ENCODE data around the gene CERT1. TPM values are rescaled to one million over a fixed set of nuclear protein-coding genes. Genes with fewer than 3 reads are reported as not detected.

CERT1 gene
- polyA plus RNA-seq, 2 of the 4 experiments (the other 2 are of a cell fraction) = 19.5 to 22.5 TPM

- Histone ChIP-seq H3K4me1 (no peaks in the 10 kb centered on the region), H3K9me3 (peaks cover 26% of the 10 kb centered on the region), H3K4me2 (no peak overlapping the region), H3K27ac (no peak overlapping the region), H3K4me3 (no peak overlapping the region)
- ChIA-PET POLR2A (no interaction called here), CTCF (no interaction called here)
- ATAC-seq = no peak
- peak; percentile 13 for FAIRE-seq
- DNase-seq (ENCODE audit: low read depth in 1 of 2, low spot score in 1 of 2) = no peak
- 75% methylated on average over 2 of the region's 2 CpGs for WGBS (ENCODE audit: missing lambda C conversion rate)
- no peak for TF ChIP-seq HOXB13 (CRISPR knock-in tag; IDR thresholded peaks at IDR 0.05; ENCODE audit: low read depth)
- peak; percentile 86; the same call in 1 of the 2 replicates for TF ChIP-seq KDM1A (IDR thresholded peaks at IDR 0.05; ENCODE audit: low read depth)
Observed at GRCh38 chr5:75441560-75441959, 69.9 kb downstream of the CERT1 start.

DNA sequence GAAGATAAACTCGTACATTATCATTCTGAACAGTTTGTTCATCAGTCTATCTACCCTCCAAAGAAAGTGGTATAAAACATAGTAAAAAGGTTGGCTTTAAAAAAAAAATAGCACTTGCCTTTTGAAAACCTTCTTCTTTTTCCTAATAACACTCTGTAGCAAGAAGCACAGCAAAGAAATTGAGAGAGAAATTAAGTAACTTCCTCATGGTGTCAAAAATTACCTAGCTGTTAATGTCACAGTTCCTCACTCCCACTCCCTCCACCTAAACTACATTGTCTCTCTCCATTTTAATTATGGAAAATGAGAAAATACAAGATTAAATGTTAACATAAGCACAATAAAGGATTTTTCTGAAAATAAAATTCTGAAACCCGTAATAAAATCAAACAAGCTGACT is 72.2 kb downstream of the CERT1 start:
- DNase-seq (ENCODE audit: low read depth in 1 of 2, low spot score in 1 of 2) = no peak
- Histone ChIP-seq H3K27ac (no peak overlapping the region), H3K9me3 (peaks cover 13% of the 10 kb centered on the region; the same call in 2 of the 3 replicates), H3K4me1 (no peaks in the 10 kb centered on the region), H3K4me3 (no peak overlapping the region), H3K4me2 (no peak overlapping the region)
- no peak for FAIRE-seq
- 87% methylated on average over 2 of the region's 2 CpGs for WGBS (ENCODE audit: missing lambda C conversion rate)
- ChIA-PET POLR2A (no interaction called here), CTCF (interaction anchor here (0.6 kb wide), 1 partner anchor 117 kb away, joined by 4 read pairs; no protein-coding TSS in a partner anchor)
- ATAC-seq = no peak
- TF ChIP-seq CHD2 (IDR thresholded peaks at IDR 0.05; ENCODE audit: low read length, partially characterized antibody) (no peak), TFCP2L1 (CRISPR knock-in tag; IDR thresholded peaks at IDR 0.05) (no peak), HOXB13 (CRISPR knock-in tag; IDR thresholded peaks at IDR 0.05; ENCODE audit: low read depth) (no peak), HOXA7 (CRISPR knock-in tag; IDR thresholded peaks at IDR 0.05) (no peak), MYC (IDR thresholded peaks at IDR 0.05; ENCODE audit: borderline replicate concordance, low read length) (no peak), ZSCAN20 (CRISPR knock-in tag; IDR thresholded peaks at IDR 0.05) (no peak), POLR2A (IDR thresholded peaks at IDR 0.05; ENCODE audit: low read length) (no peak), CTCF (IDR thresholded peaks at IDR 0.05) (no peak), NFE2L2 (conservative IDR thresholded peaks at IDR 0.05; ENCODE audit: low read length) (no peak), JUNB (IDR thresholded peaks at IDR 0.05) (no peak), BHLHE40 (IDR thresholded peaks at IDR 0.05; ENCODE audit: low read depth, low read length) (no peak), E2F6 (IDR thresholded peaks at IDR 0.05; ENCODE audit: borderline replicate concordance, low read depth) (no peak)
- TF ChIP-seq, protein P1, sequence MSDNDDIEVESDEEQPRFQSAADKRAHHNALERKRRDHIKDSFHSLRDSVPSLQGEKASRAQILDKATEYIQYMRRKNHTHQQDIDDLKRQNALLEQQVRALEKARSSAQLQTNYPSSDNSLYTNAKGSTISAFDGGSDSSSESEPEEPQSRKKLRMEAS (IDR thresholded peaks at IDR 0.05) = no peak
- TF ChIP-seq, protein P2, sequence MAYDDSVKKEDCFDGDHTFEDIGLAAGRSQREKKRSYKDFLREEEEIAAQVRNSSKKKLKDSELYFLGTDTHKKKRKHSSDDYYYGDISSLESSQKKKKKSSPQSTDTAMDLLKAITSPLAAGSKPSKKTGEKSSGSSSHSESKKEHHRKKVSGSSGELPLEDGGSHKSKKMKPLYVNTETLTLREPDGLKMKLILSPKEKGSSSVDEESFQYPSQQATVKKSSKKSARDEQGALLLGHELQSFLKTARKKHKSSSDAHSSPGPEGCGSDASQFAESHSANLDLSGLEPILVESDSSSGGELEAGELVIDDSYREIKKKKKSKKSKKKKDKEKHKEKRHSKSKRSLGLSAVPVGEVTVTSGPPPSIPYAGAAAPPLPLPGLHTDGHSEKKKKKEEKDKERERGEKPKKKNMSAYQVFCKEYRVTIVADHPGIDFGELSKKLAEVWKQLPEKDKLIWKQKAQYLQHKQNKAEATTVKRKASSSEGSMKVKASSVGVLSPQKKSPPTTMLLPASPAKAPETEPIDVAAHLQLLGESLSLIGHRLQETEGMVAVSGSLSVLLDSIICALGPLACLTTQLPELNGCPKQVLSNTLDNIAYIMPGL (CRISPR knock-in tag; IDR thresholded peaks at IDR 0.05; ENCODE audit: borderline replicate concordance) = no peak
- TF ChIP-seq, protein P3, sequence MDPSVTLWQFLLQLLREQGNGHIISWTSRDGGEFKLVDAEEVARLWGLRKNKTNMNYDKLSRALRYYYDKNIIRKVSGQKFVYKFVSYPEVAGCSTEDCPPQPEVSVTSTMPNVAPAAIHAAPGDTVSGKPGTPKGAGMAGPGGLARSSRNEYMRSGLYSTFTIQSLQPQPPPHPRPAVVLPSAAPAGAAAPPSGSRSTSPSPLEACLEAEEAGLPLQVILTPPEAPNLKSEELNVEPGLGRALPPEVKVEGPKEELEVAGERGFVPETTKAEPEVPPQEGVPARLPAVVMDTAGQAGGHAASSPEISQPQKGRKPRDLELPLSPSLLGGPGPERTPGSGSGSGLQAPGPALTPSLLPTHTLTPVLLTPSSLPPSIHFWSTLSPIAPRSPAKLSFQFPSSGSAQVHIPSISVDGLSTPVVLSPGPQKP (IDR thresholded peaks at IDR 0.05; ENCODE audit: low read depth, low read length) = no peak
- TF ChIP-seq, protein P4, sequence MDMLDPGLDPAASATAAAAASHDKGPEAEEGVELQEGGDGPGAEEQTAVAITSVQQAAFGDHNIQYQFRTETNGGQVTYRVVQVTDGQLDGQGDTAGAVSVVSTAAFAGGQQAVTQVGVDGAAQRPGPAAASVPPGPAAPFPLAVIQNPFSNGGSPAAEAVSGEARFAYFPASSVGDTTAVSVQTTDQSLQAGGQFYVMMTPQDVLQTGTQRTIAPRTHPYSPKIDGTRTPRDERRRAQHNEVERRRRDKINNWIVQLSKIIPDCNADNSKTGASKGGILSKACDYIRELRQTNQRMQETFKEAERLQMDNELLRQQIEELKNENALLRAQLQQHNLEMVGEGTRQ (IDR thresholded peaks at IDR 0.05) = no peak

GRCh38 chr5:75438722-75439121 is 72.7 kb downstream of the CERT1 start:
- 84% methylated on average over 2 of the region's 2 CpGs for WGBS (ENCODE audit: missing lambda C conversion rate)
- FAIRE-seq = no peak
- POLR2A ChIA-PET = no interaction called here
- Histone ChIP-seq H3K27ac (no peak overlapping the region), H3K4me1 (no peaks in the 10 kb centered on the region), H3K9me3 (peaks cover 13% of the 10 kb centered on the region; the same call in 2 of the 3 replicates), H3K4me2 (no peak overlapping the region), H3K4me3 (no peak overlapping the region)
- DNase-seq (ENCODE audit: low read depth in 1 of 2, low spot score in 1 of 2) = no peak
- CTCF ChIA-PET = no interaction called here
- TF ChIP-seq ZNF302 (CRISPR knock-in tag; IDR thresholded peaks at IDR 0.05) (no peak), RNF2 (IDR thresholded peaks at IDR 0.05; ENCODE audit: borderline replicate concordance, low read depth) (no peak), HOXB13 (CRISPR knock-in tag; IDR thresholded peaks at IDR 0.05; ENCODE audit: low read depth) (no peak), EHF (CRISPR knock-in tag; IDR thresholded peaks at IDR 0.05) (no peak), ATOH8 (CRISPR knock-in tag; IDR thresholded peaks at IDR 0.05; ENCODE audit: low read depth) (no peak), SREBF2 (IDR thresholded peaks at IDR 0.05) (no peak), MYC (IDR thresholded peaks at IDR 0.05; ENCODE audit: borderline replicate concordance, low read length) (no peak), MAFK (IDR thresholded peaks at IDR 0.05; ENCODE audit: partially characterized antibody) (no peak), NFE2L2 (conservative IDR thresholded peaks at IDR 0.05; ENCODE audit: low read length) (no peak), FOSB (CRISPR knock-in tag; IDR thresholded peaks at IDR 0.05) (no peak)
- TF ChIP-seq, protein P1 (IDR thresholded peaks at IDR 0.05) = no peak
- TF ChIP-seq, protein P4 (IDR thresholded peaks at IDR 0.05) = no peak
- no peak for ATAC-seq
